Astrocyte (in vitro differentiated cells and primary cell): ENCODE data around the gene ZSCAN16.

Experiments used
- CTCF ChIP-seq: IDR thresholded peaks from 2 replicates; pipeline ENCODE4 v1.5.1; 2011; ENCODE audit warnings: low read depth, mild to moderate bottlenecking, inconsistent platforms, low read length, moderate library complexity; ENCODE audit not compliant: insufficient read depth
- EZH2 ChIP-seq: IDR thresholded peaks from 2 replicates; pipeline ENCODE4 v1.6.1; 2012; ENCODE audit warnings: mild to moderate bottlenecking, low read length, inconsistent platforms; ENCODE audit not compliant: insufficient read depth

- no peak for TF ChIP-seq CTCF
- TF ChIP-seq EZH2: no peak
Observed at GRCh38 chr6:28135393-28135792, 11.0 kb downstream of the ZSCAN16 start.
